HK-2 (cell line): ENCODE measurements around the gene HECW1.

ENCODE experiments used
- DNase-seq: peaks from one replicate; pipeline ENCODE4 v3.0.0-alpha.2; 2018; ENCODE audit not compliant: unreplicated experiment

Gene HECW1

DNA sequence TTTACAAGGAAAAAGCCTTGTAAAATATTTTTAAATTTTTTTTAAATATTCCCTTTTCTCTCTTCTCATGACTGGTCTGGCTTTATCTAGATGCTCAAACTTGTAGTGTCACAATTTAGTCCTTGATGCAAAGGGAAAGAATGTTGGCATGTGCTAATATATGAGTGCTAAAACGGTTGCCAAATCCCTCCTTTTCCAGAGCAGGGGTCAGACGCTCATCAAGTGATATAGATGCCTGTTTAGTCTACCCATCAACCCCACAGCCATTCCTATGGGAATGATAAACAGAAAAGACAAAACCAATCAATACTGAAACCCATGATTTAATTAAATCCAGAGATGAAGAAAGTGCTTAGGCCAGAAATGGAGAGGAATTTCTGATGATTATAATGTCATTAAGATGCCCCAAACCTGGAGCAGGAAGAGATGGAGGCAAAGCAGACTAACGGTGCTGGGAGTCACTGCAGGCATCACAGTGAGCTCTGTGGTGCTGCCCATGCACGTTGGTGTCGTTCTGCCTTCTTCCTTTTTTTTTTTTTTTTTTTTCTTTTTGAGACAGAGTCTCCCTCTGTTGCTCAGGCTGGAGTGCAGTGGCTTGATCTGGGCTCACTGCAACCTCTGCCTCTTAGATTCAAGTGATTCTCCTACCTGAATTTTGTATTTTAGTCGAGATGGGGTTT lies 260.4 kb downstream of the HECW1 start:
- DNase-seq = no peak

DNA sequence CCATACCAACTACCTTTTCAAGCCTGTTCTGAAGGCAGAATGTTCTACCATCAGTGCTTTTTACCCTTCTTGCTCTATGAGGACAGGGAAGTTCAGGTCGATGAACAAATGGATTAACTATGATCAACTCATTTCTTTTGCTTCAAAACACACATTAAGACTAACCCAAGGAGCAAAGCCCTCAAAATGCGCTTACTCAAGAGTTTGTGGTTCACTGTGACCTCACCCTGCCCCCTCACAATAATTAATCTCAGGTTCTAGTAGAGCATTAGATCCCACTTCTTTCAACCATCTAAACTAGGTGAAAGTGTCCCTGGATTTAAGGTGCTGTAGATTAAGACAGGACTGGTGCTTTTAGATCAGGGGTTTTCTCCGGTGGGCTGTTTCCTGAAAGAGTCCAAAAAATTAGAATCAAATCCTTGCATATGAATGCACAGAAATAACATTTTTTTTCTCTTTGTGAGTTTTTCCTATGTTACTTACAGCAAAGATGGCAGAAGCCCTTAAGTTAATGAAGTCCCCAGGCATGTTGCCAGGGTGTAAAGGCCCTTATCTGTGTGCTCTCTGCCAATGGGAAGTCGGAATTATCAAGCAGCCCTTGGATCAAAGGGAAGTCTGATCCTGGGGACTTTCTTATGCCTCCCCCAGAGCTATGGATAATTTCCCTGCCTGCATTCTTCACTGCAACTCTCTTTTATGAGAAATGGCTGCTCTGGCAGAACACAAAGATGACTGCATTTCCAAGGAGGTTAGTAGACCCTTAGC lies 264.9 kb downstream of the HECW1 start:
- DNase-seq = peak; percentile 23

DNA sequence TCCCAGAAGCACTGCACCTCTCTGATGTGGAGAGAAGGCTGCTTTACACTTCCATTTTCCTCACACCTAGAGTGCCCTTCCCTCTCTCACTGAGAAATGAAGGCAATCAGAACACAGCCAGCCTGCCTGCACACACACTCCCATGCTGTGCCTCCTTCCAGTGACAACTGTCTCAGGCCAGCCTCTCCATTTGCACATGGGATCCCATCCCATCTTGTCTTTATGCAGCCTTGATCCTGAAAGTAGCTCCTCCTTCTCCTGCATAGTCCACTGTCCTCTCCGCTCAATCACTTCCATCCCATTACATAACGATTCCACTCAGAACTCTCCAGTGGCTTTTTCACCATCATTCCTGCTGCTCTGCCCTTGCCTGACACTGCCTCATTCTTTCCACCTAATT lies 266.8 kb downstream of the HECW1 start:
- DNase-seq = no peak

DNA sequence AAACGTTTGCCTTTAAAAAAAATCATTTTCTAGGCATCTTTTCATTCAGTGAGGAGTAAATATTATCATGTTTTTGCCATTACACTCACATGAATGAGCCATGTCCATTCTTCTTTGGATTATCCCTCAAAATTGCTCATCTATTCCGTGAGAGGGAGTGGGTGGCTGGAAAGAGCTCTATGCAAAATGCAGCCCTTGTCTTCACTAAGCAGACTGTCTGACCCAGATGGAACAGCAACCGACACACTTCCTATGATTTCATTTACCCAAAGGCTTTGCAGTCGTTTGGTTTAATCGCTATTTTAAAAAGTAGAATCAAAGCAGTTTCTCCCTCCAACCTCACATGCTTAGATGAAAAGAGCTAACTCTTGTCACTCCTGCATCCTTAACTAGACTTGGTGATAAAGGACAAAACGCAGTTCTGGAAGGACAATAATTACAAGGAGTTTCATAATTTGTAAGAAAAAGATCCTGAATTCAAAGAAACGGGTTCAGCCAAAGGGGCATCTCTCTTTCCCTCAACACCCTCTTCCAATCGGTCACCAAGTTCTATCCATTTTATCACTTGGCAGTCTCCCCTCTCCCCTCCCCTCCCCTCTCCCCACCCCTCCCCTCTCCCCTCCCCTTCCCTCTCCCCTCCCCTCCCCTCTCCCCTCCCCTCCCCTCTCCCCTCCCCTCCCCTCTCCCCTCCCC lies 272.3 kb downstream of the HECW1 start:
- DNase-seq = no peak

DNA sequence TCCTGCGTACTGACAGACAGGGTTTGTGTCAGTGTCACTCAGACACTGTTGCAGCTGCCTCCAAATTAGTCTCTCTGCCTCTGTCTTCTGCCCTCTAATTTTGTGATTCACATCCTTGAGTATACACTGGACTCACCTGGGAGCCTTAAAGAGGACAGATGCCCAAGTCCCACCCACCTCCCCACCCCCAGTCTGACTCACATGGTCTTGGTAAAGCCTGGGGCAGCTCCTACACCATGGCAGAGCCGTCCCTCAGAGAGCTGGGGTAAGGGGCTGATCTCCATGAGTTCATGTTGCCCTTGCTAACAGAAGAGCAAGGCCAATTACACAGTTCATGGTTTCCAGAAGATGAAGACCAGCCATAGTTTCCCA lies 272.8 kb downstream of the HECW1 start:
- DNase-seq = no peak

DNA sequence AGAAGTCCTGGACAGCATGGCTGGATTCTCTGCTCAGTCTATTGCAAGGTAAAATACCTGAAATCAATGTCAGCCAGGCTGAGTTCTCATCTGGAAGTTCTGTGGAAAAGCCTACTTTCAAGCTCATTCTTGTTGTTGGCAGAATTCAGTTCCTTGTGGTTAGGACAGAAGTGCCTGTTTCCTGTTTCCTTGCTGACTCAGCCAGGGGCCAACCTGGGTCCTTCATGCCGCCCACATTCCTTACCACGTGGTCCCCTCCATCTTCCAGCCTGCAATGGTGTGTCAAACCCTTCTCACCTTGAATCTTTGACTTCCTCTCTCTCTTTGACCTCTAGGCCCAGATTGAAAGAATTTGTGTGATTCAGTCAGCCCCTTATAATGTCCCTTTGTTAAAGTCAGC lies 273.4 kb downstream of the HECW1 start:
- peak; percentile 25 for DNase-seq

DNA sequence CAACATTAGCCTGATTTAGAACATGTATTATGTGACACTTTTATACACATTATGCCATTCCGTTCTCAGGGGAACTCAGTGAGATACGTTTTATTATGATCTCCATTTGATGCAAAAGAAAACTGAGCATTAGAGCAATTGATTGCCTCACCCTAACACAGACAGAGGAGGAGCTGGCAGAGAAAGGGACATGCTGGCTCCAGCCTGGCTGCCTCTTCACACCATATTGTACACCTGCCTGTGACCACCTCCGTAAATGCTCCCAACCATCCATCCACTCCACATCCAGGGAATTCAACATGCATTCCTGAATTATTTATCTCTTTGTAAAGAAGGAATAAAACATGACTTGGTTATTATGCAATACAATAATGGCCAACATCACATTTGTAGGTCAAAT lies 275.5 kb downstream of the HECW1 start:
- no peak for DNase-seq

DNA sequence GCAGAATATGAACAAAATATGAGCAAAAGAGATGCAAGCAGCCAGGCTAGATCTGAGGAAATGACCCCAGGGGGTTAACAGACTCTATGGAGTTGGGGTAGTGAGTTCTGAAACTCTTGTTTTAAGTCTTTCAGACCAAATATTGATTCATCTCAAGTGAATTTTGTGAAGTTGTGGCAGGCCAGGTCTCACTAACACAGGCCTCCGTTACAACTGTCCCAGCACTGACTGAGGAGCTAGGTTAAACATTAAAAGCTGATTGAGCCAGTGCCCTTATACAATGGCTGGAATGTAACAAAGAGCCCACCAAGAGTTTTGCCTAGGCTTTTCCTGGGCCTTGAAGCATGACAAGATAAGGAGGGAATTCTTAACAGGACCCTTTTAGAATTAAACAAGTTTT lies 278.1 kb downstream of the HECW1 start:
- DNase-seq = peak; percentile 37

DNA sequence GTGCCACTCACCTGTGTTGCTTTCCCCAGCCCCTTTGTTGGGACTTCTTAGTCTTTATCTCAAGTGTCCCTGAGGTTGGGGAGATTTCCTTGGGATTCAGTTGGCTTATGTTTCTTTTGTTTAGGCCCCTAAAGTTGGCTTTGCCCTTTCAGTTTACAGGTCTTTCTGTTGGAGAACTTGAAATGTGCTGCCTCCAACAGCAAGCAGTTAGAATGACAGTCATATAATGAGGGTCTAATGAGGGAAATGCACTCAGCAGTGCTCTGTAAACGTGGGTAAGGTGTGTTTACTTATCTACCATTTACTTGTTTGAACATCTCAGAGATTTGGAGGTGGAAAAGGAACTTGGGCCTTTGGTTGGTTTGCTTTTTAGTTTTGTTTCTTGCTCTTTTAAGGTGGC lies 279.1 kb downstream of the HECW1 start:
- DNase-seq = no peak

DNA sequence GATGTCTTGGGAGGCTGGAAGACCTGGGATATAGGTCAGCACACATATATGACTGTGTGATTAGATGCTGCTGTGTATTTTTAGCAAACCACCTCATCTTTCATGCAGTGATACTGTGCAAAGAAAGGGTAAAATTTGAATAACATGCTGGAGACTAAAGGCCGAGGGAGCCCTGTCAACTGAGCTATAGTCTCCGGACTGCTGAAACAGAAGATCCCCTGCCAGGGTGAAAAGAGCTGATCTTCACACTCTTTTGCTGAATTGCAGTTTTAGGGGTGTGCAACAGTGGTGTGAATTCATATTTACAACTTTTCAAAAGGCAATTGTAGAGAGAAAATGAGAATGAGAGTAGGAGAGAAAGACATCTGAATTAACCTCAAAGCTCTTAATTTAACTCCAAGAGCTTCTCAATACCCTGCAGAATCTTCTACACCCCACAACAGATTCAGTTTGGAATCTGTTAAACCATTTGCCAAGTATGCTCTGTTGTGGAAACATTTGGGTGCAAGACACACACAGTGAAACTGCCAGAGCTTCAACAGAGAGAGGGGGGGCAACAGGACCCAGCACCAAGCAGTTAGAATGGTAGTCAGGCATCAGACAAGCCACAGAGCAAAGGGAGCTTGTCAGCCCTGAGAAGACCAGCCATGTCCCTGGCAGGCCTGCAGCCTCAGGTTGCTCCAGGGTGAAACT lies 280.3 kb downstream of the HECW1 start:
- no peak for DNase-seq

DNA sequence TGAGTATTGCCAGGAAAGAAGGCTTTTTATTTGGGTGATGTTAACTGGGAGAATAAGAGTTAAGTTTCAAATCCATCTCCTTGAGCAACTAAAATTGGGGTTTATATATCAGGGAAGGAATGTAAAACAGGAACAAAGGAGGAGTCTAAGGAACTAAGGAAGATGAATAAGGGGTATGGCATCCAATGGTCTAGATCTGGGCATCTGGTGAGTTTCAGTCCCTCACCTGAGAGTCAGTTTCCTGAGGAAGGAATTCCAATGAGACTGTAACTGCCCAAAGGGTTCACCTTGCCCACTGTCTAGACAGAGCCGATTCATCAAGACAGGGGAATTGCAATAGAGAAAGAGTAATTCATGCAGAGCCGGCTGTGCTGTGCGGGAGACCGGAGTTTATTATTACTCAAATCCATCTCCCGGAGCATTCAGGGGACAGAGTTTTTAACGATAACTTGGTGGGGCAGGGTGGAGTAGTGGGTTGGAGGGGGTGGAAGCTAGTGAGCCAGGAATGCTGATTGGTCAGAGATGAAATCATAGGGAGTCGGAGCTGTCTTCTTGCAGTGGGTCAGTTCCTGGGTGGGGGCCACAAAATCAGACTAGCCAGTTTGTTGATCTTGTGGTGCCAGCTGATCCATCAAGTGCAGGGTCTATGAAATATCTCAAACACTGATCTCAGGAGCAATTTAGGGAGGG lies 282.1 kb downstream of the HECW1 start:
- peak; percentile 53 for DNase-seq

DNA sequence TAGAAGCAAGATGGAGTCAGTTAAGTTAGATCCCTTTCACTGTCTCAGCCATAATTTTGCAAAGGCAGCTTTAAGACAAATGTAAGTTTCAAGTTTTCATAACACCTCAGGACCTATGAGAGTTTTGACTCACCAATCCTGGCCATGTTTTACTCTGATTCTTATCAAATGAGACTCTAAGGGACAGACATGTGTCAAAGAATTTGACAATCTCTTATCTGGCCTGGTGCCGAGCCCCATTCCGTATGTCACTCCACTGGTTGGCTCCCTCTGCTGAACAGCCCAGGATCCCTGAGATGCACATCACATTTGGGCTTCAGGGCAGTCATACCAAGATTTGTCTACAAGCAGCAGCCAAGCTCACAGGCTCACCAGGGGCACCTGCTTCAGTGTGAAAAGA lies 282.9 kb downstream of the HECW1 start:
- DNase-seq = no peak

DNA sequence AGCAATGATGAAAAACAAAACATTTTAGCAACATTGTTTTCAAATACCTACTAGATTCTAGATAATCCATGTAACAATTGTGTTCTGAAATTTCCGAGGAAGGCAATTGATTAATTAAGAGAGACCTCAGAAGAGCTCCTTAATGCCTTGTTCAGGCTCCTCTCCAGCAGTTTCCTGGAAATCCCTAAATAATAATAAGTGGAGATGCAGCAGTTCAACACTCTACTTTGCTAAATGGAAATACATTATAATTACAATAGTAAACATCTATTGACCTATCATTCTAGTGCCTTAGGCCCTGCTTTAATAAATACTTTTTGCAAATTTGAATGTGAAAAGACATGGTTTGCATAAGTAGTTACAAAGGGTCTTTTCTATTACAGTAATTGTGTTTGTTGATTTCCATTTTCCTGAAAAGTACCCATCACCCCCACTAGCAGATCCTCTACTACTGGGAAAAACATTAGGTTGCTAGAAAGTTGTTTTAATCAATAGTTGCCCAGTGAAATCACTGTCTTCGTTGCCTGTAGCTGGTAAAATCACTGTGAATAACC lies 283.8 kb downstream of the HECW1 start:
- DNase-seq = no peak

DNA sequence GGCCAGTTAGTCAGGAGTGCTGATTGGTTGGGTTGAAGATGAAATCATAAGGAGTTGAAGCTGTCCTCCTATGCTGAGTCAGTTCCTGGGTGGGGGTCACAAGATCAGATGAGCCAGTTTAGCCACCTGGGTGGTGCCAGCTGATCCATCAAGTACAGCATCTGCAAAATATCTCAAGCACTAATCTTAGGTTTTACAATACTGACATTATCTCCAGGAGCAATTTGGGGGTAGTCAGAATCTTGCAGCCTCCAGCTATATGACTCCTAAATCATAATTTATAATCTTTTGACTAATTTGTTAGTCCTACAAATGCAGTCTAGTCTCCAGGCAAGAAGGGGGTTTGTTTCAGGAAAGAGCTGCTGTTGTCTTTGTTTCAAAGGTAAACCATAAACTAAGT lies 286.4 kb downstream of the HECW1 start:
- no peak for DNase-seq

DNA sequence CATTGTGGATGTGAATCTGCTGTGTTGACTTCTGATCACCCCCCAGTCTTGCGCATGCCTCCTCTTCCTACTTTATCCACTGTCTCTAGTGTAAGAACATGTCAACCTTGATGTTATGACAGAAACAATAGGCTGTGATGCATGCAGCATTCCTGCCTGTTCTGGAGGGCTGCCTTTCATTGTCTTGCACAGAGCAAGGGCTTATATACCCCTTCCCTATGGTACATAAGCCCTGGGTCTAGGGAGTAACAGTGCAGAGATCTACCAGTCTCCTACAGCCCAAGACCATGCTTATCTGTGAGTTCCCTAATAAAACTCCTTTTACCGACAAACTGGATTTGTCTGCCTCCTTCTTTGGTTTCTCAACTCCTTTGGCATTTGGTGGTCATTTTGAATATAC lies 293.5 kb downstream of the HECW1 start:
- no peak for DNase-seq

DNA sequence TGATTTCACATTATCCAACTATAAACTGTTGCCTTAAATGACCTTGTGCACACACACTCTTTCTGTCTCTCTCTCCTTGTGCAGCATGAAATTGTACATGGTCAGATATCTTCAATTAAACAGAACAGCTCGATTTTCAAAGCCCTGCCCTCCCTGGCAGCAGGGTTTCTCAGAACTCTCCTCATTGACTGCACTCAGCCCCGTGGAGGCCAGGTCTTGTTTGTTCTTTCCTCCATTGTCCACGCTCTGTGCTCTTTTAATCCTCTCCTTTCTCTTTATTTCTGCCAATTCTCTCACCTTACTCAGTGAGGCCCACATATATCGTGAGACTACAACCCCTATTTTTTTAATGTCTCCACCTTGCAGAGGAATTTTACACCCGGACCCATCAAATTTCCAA lies 294.5 kb downstream of the HECW1 start:
- no peak for DNase-seq

DNA sequence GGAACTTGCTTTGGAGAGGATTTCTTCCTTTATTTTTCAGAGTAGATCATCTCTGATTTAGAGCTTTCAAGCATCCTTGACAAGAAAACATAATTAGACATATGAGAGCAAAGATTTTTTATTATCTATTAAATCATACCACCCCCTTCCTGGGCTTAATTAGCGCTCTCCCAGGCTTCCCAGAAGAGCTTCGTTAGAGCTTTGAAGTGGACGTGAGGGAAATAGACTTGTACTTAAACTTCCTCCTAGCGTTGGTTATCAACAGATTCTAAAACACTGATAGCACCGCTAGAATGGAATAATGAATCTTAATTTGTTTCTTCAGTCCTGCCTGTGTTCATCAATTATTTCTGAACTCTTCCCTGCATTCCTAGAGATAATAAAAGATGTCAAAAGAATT lies 296.5 kb downstream of the HECW1 start:
- no peak for DNase-seq

DNA sequence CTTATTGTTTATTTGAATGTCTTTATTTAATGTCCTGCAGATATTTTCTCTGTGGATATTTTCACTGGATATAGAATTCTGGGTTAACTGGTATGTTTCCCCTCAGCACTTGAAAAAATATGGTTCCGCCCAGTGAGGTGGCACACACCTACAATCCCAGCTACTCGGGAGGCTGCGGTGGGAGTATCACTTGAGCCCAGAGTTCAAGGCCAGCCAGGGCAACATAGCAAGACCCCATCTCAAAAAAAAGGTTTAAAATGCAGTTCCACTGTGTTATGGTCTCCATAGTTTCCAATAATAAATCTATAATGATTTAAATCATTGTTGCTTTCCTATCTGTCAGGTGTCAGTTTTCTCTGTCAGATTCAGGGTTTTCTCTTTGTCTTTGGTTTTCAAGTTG lies 305.0 kb downstream of the HECW1 start:
- no peak for DNase-seq

DNA sequence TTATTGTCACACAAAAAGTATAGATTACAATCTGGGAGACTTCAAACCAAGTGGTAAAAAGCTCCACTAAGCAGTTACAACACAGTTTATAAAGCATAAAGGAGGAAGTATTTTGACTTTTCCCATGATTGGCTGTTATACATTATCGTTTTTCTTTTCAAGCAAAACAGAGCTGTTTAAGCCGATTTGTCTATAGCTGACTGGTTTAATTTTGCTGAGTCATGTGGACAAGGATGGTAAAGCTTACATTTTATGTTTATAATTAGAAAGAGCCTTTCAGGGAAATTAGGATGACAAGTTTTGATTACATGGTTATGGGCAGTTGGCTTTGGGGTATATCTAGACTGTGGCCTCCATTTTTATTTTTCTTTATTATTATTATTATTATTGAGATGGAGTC lies 318.0 kb downstream of the HECW1 start:
- DNase-seq = no peak

DNA sequence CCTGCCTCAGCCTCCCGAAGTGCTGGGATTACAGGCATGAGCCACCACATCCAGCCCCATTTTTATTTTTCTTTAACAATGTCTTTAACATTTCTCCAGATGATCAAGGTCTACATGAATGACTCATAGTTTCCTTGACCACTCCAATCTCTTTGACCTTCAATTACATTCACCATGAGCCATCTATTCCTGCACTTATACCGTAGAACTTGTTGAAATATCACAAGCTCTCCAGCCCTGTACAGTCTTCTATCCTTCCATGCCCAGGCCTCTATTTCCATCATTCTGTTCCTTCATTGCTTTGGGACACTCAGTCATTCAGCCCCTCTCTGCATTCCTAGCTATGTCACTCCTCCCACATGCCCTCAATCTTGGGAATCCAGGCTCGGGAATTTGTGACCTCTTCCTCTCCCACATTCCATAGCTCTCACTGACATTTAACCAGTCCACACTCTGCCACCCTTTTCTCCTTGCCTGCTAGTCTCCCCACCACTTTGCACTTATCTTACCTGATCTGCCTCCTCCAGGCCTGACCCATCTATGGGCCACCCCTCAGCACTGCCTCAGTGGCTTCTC lies 318.7 kb downstream of the HECW1 start:
- no peak for DNase-seq

DNA sequence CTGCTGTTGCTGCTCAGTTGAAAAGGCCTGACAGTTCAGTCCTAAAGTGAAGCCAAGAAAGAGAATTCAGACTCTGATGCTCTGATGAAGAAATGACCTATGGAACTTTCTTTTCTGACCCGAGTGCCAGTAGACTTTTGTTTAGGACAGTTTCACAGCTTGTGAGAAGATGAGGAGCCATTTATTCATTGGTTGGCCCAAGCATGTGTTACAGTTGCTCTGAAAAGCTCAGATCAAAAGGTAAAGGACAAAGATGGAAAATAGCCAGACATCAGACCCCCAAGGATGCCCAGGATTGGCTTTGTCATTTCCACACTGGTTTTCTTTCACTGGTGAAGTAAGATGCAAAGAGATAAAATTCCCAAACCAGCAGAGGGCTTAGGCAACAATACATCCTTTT lies 321.2 kb downstream of the HECW1 start:
- no peak for DNase-seq
